A549 (cell line): ENCODE measurements around the gene WDFY2. TPM values are rescaled to one million over a fixed set of nuclear protein-coding genes. Genes with fewer than 3 reads are reported as not detected.

ENCODE experiments used
- ATAC-seq, 2 experiments: fragments of 200-7000 bp in 1 of 2; fragments of >200 bp in 1 of 2; cut with Nextera tagmentation in 1 of 2; cut with Tn5 transposase in 1 of 2; 3 replicates each; pipeline versions ENCODE4 v1.8.0 to v1.9.1; 2018 to 2020; ENCODE audit warnings: mild to moderate bottlenecking in 1 of 2, moderate library complexity in 1 of 2
- CTCF ChIA-PET: fragments of 300-600 bp; sonication (Branson Sonifier 250); formaldehyde crosslinking; extraction: SDS; loops from one replicate; lab custom pipeline; 2021; ENCODE audit warnings: antibody characterized with exemption, inconsistent platforms; lab: Yijun Ruan, JAX
- POLR2A ChIA-PET: fragments of 350-600 bp; formaldehyde crosslinking; extraction: SDS; loops from one replicate; lab custom pipeline; 2021; ENCODE audit warnings: antibody characterized with exemption, inconsistent platforms; lab: Yijun Ruan, JAX
- DNase-seq, 2 experiments: peaks; one replicate each; pipeline versions ENCODE4 v3.0.0 to v3.0.0-alpha.2; 2011 to 2016; ENCODE audit warnings: low read depth in 1 of 2, low spot score in 1 of 2
- FAIRE-seq: peaks from 2 replicates; lab custom pipeline; 2011; peaks lifted over from hg19 to GRCh38; lab: Jason Lieb, UNC
- H3K27ac ChIP-seq, 2 experiments: fragments of >200 bp; sonication (Bioruptor Twin); formaldehyde crosslinking; 3 replicates each; pipeline ENCODE4 v1.5.1; 2016 to 2017
- H3K4me1 ChIP-seq: fragments of >200 bp; sonication (Bioruptor Twin); formaldehyde crosslinking; 3 replicates; pipeline ENCODE4 v1.6.1; 2016
- H3K4me2 ChIP-seq: fragments of >200 bp; sonication (Bioruptor Twin); formaldehyde crosslinking; 3 replicates; pipeline ENCODE4 v1.6.1; 2016
- H3K4me3 ChIP-seq: fragments of >200 bp; sonication (Bioruptor Twin); formaldehyde crosslinking; 3 replicates; pipeline ENCODE4 v1.5.1; 2016
- H3K9me3 ChIP-seq: fragments of >200 bp; sonication (Bioruptor Twin); formaldehyde crosslinking; 3 replicates; pipeline ENCODE4 v1.6.1; 2016
- BHLHE40 ChIP-seq: IDR thresholded peaks from 2 replicates; pipeline ENCODE4 v1.6.1; 2012; ENCODE audit warnings: low read depth, low read length, inconsistent platforms
- CHD4 ChIP-seq: fragments of 200-600 bp; sonication (generic); IDR thresholded peaks from 2 replicates; pipeline ENCODE4 v1.6.1; 2016; ENCODE audit warnings: antibody characterized with exemption, mild to moderate bottlenecking, borderline replicate concordance
- HDAC2 ChIP-seq: fragments of 200-600 bp; sonication (generic); IDR thresholded peaks from 2 replicates; pipeline ENCODE4 v1.6.1; 2016
- JUN ChIP-seq, 2 experiments: fragments of >200 bp; sonication (Bioruptor Twin); formaldehyde crosslinking; IDR thresholded peaks; 2 replicates in 1 of 2; 3 replicates in 1 of 2; pipeline ENCODE4 v1.6.1; 2016 to 2017
- JUNB ChIP-seq: fragments of >200 bp; sonication (Bioruptor Twin); formaldehyde crosslinking; IDR thresholded peaks from 2 replicates; pipeline ENCODE4 v1.6.1; 2016
- MAFK ChIP-seq: fragments of 450-650 bp; IDR thresholded peaks from 2 replicates; pipeline ENCODE4 v1.6.1; 2014; ENCODE audit not compliant: partially characterized antibody
- MYC ChIP-seq: IDR thresholded peaks from 2 replicates; pipeline ENCODE4 v1.6.1; 2012; ENCODE audit warnings: mild to moderate bottlenecking, inconsistent platforms, low read length, improper control_type of control experiment, borderline replicate concordance
- NPAS2 ChIP-seq: fragments of 250-450 bp; sonication (Bioruptor Pico); IDR thresholded peaks from 2 replicates; pipeline ENCODE4 v1.8.0; 2022; ENCODE audit warnings: mild to moderate bottlenecking, moderate library complexity, borderline replicate concordance
- PHF8 ChIP-seq: fragments of 200-600 bp; sonication (generic); IDR thresholded peaks from 2 replicates; pipeline ENCODE4 v1.6.1; 2016; ENCODE audit warnings: low read depth, mild to moderate bottlenecking, antibody characterized with exemption, moderate library complexity, borderline replicate concordance
- RAD21 ChIP-seq, 2 experiments: fragments of >200 bp in 1 of 2; sonication (Bioruptor Twin) in 1 of 2; formaldehyde crosslinking in 1 of 2; IDR thresholded peaks in 1 of 2; conservative IDR thresholded peaks in 1 of 2; 2 replicates in 1 of 2; 3 replicates in 1 of 2; pipeline ENCODE4 v1.6.1; 2012 to 2018; ENCODE audit warnings: inconsistent platforms in 1 of 2
- TFCP2L1 ChIP-seq: fragments of 250-450 bp; sonication (Bioruptor Pico); IDR thresholded peaks from 2 replicates; pipeline ENCODE4 v1.5.0; 2021; ENCODE audit warnings: mild to moderate bottlenecking
- TP53 ChIP-seq: fragments of 250-450 bp; sonication (Bioruptor Pico); IDR thresholded peaks from 2 replicates; pipeline ENCODE4 v1.5.0; 2021; ENCODE audit warnings: mild to moderate bottlenecking, moderate library complexity
- ZNF302 ChIP-seq: fragments of 250-450 bp; sonication (Bioruptor Pico); IDR thresholded peaks from 2 replicates; pipeline ENCODE4 v1.9.0; 2021; ENCODE audit warnings: inconsistent platforms, mild to moderate bottlenecking, moderate library complexity
- WGBS: methylation state at CpG from one replicate; pipeline ENCODE4 v1.1.6; 2017; ENCODE audit errors: missing lambda C conversion rate; 5-methylcytosine and 5-hydroxymethylcytosine counted together
- polyA plus RNA-seq, 4 experiments: library from polyadenylated mRNA; depleted of rRNA in 3 of 4; stranded (reverse); fragments of >200 nt; fragmentation: RNase III in 1 of 4; extraction: RNeasy Plus Mini Kit Qiagen cat#74134 plus additional on column Dnase treatment in 1 of 4; gene quantifications; 2 replicates in 3 of 4; 3 replicates in 1 of 4; pipeline ENCODE4 v1.2.3, GENCODE V29; 2011 to 2017
- TF ChIP-seq, protein P1 (sequence below): fragments of 200-600 bp; sonication (generic); IDR thresholded peaks from 2 replicates; pipeline ENCODE4 v1.6.1; 2016; ENCODE audit warnings: antibody characterized with exemption, mild to moderate bottlenecking, moderate library complexity
- TF ChIP-seq, protein P2 (sequence below): fragments of >200 bp; sonication (Bioruptor Twin); formaldehyde crosslinking; IDR thresholded peaks from 2 replicates; pipeline ENCODE4 v1.6.1; 2016
- TF ChIP-seq, protein P3 (sequence below): fragments of 250-450 bp; sonication (Bioruptor Pico); IDR thresholded peaks from 2 replicates; pipeline ENCODE4 v1.5.0; 2020; ENCODE audit warnings: low read depth, mild to moderate bottlenecking, moderate library complexity
- TF ChIP-seq, protein P4 (sequence below): fragments of >200 bp; sonication (Bioruptor Twin); formaldehyde crosslinking; IDR thresholded peaks from 3 replicates; pipeline ENCODE4 v1.6.1; 2016
- TF ChIP-seq, protein P5 (sequence below): IDR thresholded peaks from 2 replicates; pipeline ENCODE4 v1.6.1; 2012
- TF ChIP-seq, protein P6 (sequence below): fragments of 450-650 bp; IDR thresholded peaks from 2 replicates; pipeline ENCODE4 v1.6.1; 2014; ENCODE audit warnings: antibody characterized with exemption

WDFY2 gene
- polyA plus RNA-seq, 2 of the 4 experiments (the other 2 are of a cell fraction), result 5.2 to 8.5 TPM

DNA sequence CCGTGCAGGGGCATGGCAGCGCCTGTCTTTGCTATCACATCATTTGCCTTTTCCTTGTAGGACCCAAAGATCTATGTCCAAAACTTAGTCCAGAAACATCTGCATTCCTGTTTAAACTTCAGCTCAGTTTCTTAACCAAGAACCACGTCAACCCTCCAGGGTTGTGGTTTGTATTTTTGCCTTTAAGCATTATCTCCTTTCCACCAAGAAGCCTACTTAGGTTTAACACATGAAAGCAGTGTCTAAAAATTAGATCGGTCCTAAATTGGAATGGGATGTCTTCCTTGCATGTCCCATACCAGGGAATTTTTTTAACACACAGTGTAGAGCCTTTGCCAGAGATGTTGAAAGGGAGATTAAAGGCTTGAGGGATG, 180.9 kb downstream of the WDFY2 start (continued):
- TF ChIP-seq, protein P1, sequence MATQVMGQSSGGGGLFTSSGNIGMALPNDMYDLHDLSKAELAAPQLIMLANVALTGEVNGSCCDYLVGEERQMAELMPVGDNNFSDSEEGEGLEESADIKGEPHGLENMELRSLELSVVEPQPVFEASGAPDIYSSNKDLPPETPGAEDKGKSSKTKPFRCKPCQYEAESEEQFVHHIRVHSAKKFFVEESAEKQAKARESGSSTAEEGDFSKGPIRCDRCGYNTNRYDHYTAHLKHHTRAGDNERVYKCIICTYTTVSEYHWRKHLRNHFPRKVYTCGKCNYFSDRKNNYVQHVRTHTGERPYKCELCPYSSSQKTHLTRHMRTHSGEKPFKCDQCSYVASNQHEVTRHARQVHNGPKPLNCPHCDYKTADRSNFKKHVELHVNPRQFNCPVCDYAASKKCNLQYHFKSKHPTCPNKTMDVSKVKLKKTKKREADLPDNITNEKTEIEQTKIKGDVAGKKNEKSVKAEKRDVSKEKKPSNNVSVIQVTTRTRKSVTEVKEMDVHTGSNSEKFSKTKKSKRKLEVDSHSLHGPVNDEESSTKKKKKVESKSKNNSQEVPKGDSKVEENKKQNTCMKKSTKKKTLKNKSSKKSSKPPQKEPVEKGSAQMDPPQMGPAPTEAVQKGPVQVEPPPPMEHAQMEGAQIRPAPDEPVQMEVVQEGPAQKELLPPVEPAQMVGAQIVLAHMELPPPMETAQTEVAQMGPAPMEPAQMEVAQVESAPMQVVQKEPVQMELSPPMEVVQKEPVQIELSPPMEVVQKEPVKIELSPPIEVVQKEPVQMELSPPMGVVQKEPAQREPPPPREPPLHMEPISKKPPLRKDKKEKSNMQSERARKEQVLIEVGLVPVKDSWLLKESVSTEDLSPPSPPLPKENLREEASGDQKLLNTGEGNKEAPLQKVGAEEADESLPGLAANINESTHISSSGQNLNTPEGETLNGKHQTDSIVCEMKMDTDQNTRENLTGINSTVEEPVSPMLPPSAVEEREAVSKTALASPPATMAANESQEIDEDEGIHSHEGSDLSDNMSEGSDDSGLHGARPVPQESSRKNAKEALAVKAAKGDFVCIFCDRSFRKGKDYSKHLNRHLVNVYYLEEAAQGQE, result no peak
- no peak for TF ChIP-seq MYC
- no peak for TF ChIP-seq ZNF302 (CRISPR knock-in tag)
- TF ChIP-seq, all 56 proteins: peak for 0

DNA sequence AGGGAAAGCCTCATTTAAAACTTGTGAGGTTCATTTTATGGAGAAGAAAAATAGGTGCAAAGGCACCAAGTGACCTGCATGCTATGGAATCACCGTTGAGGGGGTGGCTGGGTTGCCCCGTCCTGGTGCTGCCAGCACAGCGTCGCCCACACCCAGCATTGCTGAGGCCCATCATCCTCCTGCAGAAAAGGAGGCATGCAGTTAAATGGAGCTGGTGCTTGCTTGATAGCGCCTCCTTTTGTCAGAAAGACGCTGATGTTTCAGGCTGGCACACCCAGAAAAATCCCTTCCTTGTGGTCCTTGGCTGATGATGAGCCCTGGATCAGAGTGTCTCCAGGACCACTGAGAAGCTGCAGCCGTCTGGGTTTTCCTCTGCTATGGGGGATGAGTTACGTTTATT, 182.8 kb downstream of the WDFY2 start:
- H3K9me3 ChIP-seq, result no peaks in the 10 kb centered on the region
- no peak overlapping the region for H3K4me3 ChIP-seq
- peak in 1 of 2 experiments; percentile 15 for DNase-seq
- CTCF ChIA-PET, result no interaction called here
- no peak overlapping the region for H3K27ac ChIP-seq
- no peak for FAIRE-seq
- 80% methylated on average over 7 of the region's 8 CpGs for WGBS
- ATAC-seq, result no peak; a peak in 1 of 6 replicates
- TF ChIP-seq, protein P2, sequence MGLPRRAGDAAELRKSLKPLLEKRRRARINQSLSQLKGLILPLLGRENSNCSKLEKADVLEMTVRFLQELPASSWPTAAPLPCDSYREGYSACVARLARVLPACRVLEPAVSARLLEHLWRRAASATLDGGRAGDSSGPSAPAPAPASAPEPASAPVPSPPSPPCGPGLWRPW, result no peak
- TF ChIP-seq, protein P3, sequence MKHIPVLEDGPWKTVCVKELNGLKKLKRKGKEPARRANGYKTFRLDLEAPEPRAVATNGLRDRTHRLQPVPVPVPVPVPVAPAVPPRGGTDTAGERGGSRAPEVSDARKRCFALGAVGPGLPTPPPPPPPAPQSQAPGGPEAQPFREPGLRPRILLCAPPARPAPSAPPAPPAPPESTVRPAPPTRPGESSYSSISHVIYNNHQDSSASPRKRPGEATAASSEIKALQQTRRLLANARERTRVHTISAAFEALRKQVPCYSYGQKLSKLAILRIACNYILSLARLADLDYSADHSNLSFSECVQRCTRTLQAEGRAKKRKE, result no peak
- no peak for TF ChIP-seq JUN (IDR thresholded peaks at IDR 0.05)
- no peak for TF ChIP-seq TP53 (CRISPR knock-in tag)
- 0 out of 5 replicates have a peak, but pooled peaks of 1 of the 2 experiments have one; percentile 9 for TF ChIP-seq RAD21 (conservative IDR thresholded peaks at IDR 0.05 in 1 of 2, IDR thresholded peaks at IDR 0.05 in 1 of 2)
- peaks cover 16% of the 10 kb centered on the region for H3K4me1 ChIP-seq
- POLR2A ChIA-PET, result no interaction called here
- H3K4me2 ChIP-seq, result no peak overlapping the region

DNA sequence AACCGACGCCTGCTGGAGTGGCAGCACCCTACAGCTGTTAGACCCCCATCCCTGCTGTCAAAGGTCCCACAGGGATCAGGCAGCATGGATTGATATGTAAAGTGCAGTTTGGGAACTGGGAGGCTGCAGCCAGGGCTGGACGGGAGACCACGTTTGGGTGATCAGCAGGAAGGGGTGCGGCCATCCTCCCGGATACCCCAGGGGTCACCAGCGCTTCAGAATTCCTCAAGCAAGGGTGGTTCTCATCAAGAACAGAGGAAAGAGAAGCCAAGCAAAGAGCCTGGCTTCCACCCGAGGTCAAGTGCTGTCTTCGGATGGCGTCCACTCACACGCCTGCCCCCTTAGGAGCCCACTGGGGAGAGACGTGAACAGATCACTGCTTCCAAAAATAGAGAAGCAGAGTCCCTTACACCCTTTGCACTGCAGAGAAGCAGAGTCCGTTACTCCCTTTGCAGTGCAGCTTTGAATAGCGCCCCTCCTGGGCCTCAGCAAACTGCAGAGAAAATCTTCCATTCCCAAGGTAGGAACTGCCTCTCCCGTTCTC, 184.2 kb downstream of the WDFY2 start:
- no peak for ATAC-seq
- TF ChIP-seq JUNB (no peak), MAFK (no peak), BHLHE40 (no peak), HDAC2 (no peak)
- FAIRE-seq, result no peak

DNA sequence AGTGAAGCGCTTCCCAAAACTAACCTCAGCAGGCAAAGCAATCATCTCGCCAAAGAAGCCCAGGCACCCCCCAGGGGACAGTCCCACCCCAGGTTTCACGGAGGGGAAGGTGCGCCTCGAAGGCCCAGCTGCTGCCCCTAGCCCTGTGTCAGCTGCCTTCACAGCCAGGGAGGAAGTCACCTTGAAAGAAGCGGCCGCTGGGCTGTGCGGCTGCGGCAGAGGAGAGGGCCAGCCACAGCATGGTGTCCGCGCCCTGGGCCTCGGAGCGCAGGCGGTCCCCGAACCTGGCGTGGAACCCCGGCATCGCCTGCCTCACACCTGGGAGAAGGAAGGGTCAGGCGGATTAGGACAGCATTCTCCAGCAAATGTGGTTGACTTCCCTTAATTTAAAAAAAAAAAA, 184.7 kb downstream of the WDFY2 start:
- ATAC-seq (no peak), FAIRE-seq (no peak), DNase-seq (no peak)
- H3K4me1 ChIP-seq, result peaks cover 10% of the 10 kb centered on the region
- no peak overlapping the region for H3K4me3 ChIP-seq
- WGBS, result 80% methylated on average over 10 of the region's 19 CpGs
- no peak overlapping the region for H3K4me2 ChIP-seq
- ChIA-PET CTCF (interaction anchor here (0.7 kb wide), 1 partner anchor 100 kb away, joined by 6 read pairs; no protein-coding TSS in a partner anchor), POLR2A (no interaction called here)
- H3K9me3 ChIP-seq, result no peaks in the 10 kb centered on the region
- H3K27ac ChIP-seq, result no peak overlapping the region
- TF ChIP-seq NPAS2 (CRISPR knock-in tag) (no peak), PHF8 (no peak), CHD4 (no peak), TFCP2L1 (CRISPR knock-in tag) (no peak), MAFK (no peak)
- TF ChIP-seq, protein P4, sequence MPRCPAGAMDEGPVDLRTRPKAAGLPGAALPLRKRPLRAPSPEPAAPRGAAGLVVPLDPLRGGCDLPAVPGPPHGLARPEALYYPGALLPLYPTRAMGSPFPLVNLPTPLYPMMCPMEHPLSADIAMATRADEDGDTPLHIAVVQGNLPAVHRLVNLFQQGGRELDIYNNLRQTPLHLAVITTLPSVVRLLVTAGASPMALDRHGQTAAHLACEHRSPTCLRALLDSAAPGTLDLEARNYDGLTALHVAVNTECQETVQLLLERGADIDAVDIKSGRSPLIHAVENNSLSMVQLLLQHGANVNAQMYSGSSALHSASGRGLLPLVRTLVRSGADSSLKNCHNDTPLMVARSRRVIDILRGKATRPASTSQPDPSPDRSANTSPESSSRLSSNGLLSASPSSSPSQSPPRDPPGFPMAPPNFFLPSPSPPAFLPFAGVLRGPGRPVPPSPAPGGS, result no peak
- TF ChIP-seq, protein P5, sequence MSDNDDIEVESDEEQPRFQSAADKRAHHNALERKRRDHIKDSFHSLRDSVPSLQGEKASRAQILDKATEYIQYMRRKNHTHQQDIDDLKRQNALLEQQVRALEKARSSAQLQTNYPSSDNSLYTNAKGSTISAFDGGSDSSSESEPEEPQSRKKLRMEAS, result no peak
- TF ChIP-seq, protein P3, result no peak
- TF ChIP-seq, protein P6, sequence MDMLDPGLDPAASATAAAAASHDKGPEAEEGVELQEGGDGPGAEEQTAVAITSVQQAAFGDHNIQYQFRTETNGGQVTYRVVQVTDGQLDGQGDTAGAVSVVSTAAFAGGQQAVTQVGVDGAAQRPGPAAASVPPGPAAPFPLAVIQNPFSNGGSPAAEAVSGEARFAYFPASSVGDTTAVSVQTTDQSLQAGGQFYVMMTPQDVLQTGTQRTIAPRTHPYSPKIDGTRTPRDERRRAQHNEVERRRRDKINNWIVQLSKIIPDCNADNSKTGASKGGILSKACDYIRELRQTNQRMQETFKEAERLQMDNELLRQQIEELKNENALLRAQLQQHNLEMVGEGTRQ, result no peak

More for the DNA sequence above, 184.2 kb downstream of the WDFY2 start:
- no peak for DNase-seq
- Histone ChIP-seq H3K9me3 (no peaks in the 10 kb centered on the region), H3K27ac (no peak overlapping the region), H3K4me1 (peaks cover 16% of the 10 kb centered on the region), H3K4me3 (no peak overlapping the region), H3K4me2 (no peak overlapping the region)
- ChIA-PET CTCF (no interaction called here), POLR2A (no interaction called here)
- 91% methylated on average over 15 of the region's 15 CpGs for WGBS
